Right renal cortex interstitium (tissue), 3 donors: ENCODE measurements around the gene DCDC2. TPM values are rescaled to one million over a fixed set of nuclear protein-coding genes. Genes with fewer than 3 reads are reported as not detected.

Source experiments
- polyA plus RNA-seq, 3 donors: library from polyadenylated mRNA; unstranded; fragments of 120-200 nt; gene quantifications; one replicate each; pipeline ENCODE4 v1.2.1, GENCODE V29; 2013; ENCODE audit not compliant: insufficient read length in 3 of 3

The DCDC2 gene
- polyA plus RNA-seq, 3 donors, result 122 to 132 (median 128) TPM

Other genes starting within 250 kb of the DCDC2 start
- gene NRSN1, start 231.8 kb downstream of the DCDC2 start, polyA plus RNA-seq, result under 1 TPM; 0.15 to 0.36 (median 0.31) TPM
- gene MRS2, start 44.9 kb upstream of the DCDC2 start, polyA plus RNA-seq, result 10 to 100 TPM; 38.4 to 41.3 (median 41.2) TPM
- 1 to 10 TPM; 2.6 to 4.1 (median 3.0) TPM for gene GPLD1, start 131.5 kb upstream of the DCDC2 start, polyA plus RNA-seq
- gene ALDH5A1, start 136.9 kb upstream of the DCDC2 start, polyA plus RNA-seq, result 10 to 100 TPM; 27.7 to 30.0 (median 28.7) TPM